HG02885 (cell line): ENCODE results near the gene EIF4G1.

Experiments
- ATAC-seq: cut with Tn5 transposase; IDR thresholded peaks from one replicate; pipeline ENCODE4 v1.9.1; 2021; ENCODE audit warnings: mild to moderate bottlenecking; ENCODE audit not compliant: unreplicated experiment, poor library complexity

Gene EIF4G1

GRCh38 chr3:184349563-184350470 lies 35.4 kb downstream of the EIF4G1 start:
- ATAC-seq, result no peak

- ATAC-seq, result no peak
These were observed 36.2 kb downstream of the EIF4G1 start for GRCh38 chr3:184350618-184351017.

GRCh38 chr3:184351511-184352148 lies 37.2 kb downstream of the EIF4G1 start:
- ATAC-seq, result no peak

GRCh38 chr3:184352149-184352785 lies 37.9 kb downstream of the EIF4G1 start:
- no peak for ATAC-seq

GRCh38 chr3:184352897-184353545 lies 38.6 kb downstream of the EIF4G1 start:
- ATAC-seq, result no peak

GRCh38 chr3:184353546-184353941 lies 39.1 kb downstream of the EIF4G1 start:
- no peak for ATAC-seq

- peak; percentile 55 for ATAC-seq
These were observed 39.8 kb downstream of the EIF4G1 start for GRCh38 chr3:184354121-184354728.

- ATAC-seq, result no peak
These were observed 40.3 kb downstream of the EIF4G1 start for GRCh38 chr3:184354754-184355153.

- no peak for ATAC-seq
These were observed 41.0 kb downstream of the EIF4G1 start for GRCh38 chr3:184355261-184356040.

GRCh38 chr3:184357248-184358123 lies 43.1 kb downstream of the EIF4G1 start:
- no peak for ATAC-seq

GRCh38 chr3:184358124-184358767 lies 43.8 kb downstream of the EIF4G1 start:
- ATAC-seq, result no peak

- no peak for ATAC-seq
These were observed 44.5 kb downstream of the EIF4G1 start for GRCh38 chr3:184358921-184359350.

GRCh38 chr3:184359610-184360009 lies 45.2 kb downstream of the EIF4G1 start:
- no peak for ATAC-seq

GRCh38 chr3:184360070-184360928 lies 45.9 kb downstream of the EIF4G1 start:
- no peak for ATAC-seq

GRCh38 chr3:184360929-184361531 lies 46.6 kb downstream of the EIF4G1 start:
- peak; percentile 0 for ATAC-seq

GRCh38 chr3:184361532-184361931 lies 47.1 kb downstream of the EIF4G1 start, which contains the start of the genes CLCN2 and POLR2H:
Gene CLCN2 (minus strand): TSS chr3:184361605. CDS start chr3:184361479, 126 bp downstream.
Gene POLR2H (plus strand): TSS chr3:184361710. CDS start chr3:184363493, 1,783 bp downstream.
- ATAC-seq, result peak; percentile 51
